Left forelimb (tissue), 1 donor: ENCODE data around the gene GALR2.
"Not testable (repeated sequence)": the region's sequence is repeated elsewhere in the genome, so short reads cannot be mapped to it uniquely, and the experiment has no call there.

Source experiments
- DNase-seq: peaks from one replicate; pipeline ENCODE4 v3.0.0-alpha.2; 2018; ENCODE audit warnings: low spot score

Gene GALR2

DNA sequence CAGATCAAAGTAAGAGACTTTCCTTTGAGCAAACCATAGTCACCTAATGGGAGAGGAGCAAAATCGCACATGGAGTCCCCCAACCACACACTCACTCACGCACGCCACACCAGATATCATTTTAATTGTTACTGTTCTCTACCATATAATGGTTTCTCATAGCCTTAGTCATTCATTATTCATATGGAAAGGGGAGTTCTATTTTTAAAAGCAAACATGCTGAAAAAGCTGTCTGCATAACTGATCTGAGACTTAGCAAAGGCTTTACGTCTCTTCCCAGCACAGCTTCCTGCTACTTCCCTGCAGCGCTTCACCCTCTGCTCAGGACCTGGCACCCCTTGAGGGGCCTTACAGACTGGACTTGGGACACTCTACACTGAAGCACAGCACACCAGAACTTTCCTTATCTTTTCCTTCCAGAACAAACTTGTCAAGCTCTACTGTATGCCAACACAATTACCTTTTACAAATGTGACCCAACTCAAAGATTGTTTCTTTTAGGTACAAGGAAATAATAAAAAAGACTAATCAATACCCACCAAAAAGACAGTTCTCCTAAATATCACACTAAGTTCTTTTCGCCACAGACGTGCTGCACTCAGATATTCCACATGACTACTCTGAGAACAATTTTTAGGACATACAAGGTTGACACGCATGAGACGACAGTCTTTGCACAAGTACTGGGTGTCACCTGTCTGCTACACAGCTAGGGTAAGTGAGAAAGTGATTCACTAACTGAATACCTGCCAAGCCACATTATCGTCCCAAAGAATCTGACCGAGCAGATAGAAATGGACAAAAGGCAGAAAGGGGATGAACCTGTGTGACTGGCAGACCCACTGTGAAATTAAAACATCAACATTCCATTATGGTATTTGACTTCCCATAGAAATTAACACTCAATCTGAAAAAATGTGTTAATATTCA, 23.8 kb upstream of the GALR2 start:
- DNase-seq: no peak

DNA sequence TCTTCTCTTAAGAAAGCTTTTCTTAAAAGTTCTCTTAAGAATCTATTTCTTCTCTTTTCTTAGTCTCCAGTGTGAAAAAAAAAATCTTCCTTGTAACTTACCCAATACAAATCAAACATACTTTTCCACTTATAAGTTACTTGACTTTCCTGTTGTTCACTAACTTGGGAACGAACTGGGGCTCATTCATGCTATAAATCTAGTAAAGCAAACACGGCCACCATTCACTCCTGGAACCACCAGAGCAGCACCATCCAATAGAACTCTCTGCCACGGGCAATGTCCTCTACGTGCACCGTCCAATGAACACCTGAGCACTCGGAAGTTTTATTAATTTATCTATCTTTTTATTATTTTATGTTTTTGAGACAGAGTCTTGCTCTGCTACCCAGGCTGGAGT, 23.0 kb upstream of the GALR2 start:
- no peak for DNase-seq

DNA sequence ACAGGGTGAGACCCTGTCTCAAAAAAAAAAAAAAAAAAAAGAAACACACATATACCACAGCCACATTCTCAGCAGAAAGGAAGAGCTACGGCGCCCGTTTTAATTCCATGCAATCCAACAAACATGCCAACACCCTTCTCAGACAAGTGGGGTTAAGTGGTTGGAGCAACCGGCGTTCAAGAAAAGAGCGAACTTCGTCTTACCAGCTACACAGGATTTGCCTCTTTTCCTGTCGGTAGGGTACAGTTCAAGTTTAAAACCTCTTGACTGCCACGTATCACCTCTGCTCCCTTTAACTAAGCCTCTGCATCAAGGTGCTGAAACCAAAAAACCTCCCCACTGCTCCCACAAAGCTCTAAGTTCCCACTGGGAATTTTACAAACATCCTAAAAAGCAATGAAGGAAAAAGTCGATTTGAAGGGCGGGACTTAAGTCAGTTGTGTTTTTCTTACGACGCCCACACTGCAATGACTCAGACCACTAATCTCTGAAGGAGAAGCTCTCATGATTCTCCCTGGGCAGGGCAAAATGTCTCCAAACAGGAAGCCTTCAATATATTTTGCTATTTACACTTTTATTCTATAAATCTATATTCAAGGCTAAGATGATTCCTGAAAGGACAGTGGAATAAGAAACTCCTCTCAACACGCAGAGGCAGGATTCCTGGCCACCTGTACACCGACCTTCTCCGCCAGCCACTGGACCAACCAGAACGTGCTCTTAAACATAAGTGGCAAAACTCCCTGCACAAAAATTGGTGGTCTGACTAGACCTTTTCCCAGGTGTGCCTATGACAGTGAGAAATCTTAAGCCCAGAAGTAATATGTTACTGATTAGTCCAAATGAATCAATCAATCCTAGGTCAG, 21.1 kb upstream of the GALR2 start:
- no peak for DNase-seq

DNA sequence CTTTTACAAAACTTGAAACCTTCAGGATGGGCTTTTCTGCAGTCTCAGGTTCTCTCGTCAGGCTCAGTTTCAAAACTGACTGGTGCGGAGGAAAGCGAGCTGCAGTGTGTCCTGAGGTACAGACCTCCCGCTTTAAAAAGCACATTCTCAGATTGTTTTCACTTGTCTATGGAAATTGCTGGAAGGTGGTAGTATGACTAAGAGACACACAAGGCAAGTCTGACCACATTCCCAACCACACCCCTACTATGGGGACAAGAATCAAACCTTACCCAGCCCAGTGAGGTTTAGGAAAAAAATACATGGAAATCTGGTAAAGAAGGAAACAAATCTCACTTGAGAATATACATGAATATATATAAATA, 20.5 kb upstream of the GALR2 start:
- no peak for DNase-seq

DNA sequence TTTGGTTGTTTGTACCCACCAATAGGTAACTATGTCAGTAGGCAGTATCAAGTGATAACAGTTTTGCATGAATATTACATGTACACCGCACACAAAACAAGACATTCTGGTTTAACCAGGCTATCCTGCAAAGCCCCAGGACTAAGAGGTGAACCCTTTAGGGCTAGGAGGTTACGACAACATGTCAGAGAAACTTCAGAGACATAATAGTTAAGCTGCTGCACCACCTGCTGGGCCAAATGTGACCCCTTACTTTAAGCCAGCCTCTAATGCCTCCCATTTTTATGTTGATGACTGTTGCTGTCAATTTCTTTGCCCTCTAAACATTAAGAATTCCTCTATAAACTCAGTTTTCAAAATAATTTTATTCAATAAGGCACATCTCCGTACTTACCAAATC, 17.7 kb upstream of the GALR2 start:
- no peak for DNase-seq

DNA sequence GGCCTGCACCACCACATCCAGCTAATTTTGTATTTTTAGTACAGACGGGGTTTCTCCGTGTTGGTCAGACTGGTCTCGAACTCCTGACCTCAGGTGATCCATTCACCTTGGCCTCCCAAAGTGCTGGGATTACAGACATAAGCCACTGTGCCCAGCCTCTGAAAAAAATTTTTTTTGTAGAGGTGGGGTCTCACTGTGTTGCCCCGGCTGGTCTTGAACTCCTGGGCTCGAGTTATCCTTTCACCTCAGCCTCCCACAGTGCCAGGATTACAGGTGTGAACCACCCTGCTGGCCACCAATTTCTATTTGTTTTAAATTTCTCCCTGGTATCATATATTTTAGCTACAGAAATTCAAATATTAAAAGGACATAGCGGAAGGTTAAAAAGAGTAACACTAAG, 16.3 kb upstream of the GALR2 start:
- DNase-seq: not testable (repeated sequence)

DNA sequence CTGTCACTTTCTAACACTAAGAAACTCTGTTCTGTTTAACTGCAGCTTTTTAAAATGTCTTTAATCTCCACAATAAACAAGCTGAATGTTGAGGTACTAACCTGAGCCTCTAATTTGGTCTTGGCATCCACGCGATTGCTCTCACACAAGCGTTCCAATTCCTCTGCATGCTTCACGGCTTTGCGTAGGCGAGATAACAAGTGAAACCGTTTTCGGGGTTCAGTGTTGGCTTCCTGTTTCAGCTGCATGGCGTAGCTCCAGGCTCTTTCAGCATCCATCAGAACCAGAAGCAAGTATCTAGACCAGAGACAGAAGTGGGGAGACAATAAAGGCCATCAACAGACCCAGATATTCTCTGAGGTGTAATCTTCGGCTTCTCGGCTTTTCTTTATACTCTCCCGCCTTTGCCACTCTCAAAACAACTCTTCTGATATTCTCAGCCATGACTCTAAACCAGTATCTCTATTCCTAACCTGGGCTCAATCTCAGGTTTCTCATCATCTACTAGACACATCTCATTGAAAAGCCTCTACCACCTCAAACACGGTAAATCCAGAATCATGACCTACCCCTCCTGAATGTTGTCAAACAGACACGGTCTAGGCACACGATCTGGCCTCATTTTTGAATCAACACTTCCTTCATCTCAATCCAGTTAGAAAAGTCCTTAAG, 10.6 kb upstream of the GALR2 start:
- DNase-seq: no peak

DNA sequence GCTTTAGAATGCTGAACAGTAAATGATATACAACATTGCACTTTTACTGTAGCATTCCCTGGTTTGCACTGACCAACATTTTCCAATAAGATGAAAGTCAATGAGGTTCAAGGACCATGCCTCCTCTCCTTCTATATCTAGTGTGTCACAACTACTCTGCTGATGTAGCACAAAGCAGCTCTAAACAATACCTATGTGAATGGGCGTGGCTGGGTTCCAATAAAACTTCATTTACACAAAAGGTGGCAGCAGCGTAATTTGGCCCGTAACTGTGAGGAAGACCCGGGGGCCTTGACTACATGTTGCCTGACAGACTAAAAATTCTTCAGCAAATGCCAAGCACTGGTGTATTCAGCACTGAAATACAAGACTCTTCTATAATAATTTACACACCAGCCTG, 8.8 kb upstream of the GALR2 start:
- DNase-seq: no peak

DNA sequence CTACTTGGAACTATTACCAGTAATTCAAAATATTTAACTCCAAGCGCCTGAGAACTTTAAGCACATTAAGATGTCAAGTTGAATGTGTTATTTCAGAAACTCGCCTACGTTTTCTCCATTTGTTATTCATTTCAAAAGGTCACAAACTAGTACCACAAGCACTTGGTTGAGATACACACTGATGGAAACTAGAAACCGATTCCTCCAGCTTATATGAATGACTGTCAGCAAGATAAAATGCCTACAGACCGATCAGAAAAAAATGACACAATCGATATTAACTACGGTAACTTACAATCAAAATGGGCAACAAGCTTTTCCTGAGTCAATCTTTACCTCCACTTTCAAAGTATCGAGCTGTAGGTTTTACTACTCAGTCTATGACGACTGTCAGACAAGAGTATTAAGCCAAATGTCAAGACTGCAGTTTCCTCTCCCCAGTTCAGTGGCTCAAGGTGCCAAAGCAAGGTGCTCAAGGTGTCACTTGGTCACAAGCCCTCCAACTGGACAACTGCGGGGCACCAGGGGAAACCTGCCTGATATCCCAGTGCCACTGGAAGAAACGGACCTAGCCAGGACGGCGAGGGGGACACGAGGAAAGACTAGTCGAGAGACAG, 2.9 kb upstream of the GALR2 start:
- DNase-seq: no peak

DNA sequence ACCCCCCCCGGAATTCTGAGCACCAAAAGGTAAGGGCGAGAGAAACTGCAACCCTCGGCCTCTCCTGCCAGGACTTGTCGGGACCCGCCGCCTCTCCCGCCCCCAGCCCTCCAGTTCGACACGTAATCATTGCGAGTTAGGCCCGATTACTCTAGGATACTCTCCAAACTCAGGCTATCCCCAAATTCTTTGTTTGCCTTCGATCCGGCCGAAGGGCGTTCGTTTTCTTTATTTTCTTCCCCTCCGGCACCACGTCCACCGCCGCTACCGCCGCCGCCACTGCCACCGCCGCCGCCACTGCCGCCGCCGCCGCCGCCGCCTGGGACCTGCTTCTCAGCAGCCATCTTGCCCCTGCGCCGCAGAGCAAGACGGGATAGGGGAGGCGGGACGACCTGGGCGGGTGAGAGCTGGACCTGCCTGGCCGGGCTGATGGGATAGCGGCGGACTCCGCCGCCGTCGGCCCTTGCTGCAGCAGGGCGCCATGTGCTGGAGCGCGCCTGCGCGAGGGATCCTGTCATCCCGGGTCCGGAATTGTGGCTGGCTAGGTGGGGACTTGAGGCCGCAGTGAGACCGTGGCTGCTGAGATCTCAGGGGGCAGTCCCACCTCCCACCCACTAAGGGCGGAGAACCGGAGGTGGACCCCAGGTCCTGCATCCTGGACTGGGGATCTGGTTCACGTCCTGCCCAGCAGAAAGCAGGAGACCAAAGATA, 2.3 kb upstream of the GALR2 start, which contains the start of gene SRP68:
SRP68 (minus strand) TSS at position 370 of the 711 bp plus-strand sequence; CDS start at position 344, 26 bp downstream.
- peak; percentile 94 for DNase-seq

DNA sequence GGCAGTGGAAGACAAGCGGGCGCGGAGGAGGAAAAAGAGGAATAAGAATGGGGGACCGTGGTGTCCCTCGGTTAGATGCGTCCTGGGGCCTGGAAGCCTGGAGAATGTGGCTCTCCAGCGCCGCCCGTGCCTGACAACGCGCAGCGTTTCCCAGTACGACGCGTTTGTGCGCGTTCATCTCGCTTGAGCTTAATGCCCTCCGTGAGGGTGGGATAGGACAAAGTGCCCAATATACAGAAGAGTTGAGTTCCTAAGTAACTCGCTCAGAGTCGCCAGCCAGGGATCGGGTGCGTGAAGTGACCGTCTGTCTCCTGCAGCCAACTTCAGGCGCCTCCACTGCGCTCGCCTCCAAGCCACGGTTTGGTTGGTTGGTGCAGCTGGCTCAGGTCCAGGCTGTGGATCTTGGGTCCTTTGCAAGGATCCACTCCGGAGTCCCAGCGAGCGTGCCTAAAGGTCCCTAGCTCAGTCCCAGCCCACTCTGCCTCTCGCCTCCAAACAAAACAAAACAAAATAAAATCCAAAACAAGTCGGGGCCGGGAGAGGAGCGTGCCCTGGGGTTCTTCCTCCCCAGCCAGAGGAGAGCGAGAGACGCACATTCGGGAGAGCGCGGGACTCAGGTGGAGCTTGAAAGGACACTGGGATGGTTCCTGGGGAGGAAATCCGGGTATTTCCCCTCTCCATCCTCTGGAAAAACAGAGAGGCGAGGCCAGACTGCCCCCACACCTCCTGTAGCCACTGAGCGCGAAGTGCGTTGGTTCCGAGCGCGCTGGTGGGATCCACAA, 974 bp downstream of the GALR2 start:
- DNase-seq: no peak

DNA sequence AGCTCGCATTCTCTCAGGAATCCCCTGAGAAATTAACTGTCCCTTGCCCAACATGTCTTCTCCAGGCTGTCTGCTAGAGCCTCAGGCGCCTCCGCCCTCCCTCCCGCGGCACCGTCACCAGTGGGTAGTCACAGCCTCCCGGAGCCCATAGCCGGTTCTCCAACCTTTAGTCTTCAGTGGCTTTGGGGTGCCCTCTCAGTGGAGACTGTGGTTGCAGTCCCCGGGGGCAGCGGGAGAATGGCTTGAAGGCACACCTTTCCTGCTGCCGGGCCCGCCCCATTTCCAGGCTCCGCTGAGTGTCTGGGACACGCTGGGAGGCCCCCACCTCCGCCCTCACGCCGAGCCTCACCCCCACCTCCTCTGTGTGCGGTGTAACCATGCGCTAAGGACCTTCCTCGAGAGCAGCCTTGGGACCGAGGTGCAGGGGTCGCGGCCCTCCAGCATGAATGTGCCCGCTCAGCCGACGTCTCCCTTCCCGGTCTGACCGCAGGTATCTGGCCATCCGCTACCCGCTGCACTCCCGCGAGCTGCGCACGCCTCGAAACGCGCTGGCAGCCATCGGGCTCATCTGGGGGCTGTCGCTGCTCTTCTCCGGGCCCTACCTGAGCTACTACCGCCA, 1.7 kb downstream of the GALR2 start:
- no peak for DNase-seq

DNA sequence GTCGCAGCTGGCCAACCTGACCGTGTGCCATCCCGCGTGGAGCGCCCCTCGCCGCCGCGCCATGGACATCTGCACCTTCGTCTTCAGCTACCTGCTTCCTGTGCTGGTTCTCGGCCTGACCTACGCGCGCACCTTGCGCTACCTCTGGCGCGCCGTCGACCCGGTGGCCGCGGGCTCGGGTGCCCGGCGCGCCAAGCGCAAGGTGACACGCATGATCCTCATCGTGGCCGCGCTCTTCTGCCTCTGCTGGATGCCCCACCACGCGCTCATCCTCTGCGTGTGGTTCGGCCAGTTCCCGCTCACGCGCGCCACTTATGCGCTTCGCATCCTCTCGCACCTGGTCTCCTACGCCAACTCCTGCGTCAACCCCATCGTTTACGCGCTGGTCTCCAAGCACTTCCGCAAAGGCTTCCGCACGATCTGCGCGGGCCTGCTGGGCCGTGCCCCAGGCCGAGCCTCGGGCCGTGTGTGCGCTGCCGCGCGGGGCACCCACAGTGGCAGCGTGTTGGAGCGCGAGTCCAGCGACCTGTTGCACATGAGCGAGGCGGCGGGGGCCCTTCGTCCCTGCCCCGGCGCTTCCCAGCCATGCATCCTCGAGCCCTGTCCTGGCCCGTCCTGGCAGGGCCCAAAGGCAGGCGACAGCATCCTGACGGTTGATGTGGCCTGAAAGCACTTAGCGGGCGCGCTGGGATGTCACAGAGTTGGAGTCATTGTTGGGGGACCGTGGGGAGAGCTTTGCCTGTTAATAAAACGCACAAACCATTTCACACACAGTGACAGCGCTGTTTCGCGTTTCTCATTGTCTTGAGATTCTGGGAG, 2.4 kb downstream of the GALR2 start:
- DNase-seq: no peak

DNA sequence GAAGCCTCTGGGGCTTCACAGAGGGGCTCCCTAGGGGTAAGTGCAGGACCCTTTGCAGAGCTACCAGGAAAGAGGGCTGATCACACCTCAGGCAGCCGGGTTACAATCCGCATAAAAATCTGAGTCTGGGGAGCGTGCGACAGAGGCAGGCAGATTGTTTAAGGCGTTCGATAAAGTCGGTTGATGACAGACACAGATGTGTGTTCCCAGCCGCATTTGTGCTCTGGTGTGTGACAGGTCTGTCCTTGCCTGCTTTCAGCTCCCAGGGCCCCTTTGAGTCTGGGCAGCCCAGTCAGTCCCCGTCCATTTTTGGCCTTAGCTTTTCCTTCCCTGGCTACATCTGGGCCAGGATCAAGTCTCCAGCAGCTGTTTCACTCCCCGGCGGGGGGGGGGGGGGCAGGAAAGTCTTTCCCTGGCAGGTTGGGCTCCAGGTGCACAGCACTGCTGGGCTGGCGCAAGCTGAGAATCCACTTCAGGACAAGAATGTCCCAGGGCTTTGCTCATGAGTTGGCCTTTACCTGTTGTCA, 3.1 kb downstream of the GALR2 start:
- DNase-seq: no peak

DNA sequence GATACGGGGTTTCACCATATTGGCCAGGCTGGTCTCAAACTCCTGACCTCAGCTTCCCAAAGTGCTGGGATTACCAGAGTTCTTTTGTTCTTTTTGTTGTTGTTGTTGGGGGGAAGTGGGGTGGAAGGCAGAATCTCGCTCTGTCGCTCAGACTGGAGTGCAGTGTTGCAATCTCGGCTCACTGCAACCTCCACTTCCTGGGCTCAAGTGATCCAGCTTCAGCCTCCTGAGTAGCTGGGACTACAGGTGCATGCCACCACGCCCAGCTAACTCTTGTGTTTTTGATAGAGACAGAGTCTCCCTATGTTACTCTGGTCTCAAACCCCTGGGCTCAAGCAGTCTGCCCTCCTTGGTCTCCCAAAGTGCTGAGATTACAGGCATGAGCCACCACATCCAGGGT, 3.8 kb downstream of the GALR2 start:
- DNase-seq: peak; percentile 64

DNA sequence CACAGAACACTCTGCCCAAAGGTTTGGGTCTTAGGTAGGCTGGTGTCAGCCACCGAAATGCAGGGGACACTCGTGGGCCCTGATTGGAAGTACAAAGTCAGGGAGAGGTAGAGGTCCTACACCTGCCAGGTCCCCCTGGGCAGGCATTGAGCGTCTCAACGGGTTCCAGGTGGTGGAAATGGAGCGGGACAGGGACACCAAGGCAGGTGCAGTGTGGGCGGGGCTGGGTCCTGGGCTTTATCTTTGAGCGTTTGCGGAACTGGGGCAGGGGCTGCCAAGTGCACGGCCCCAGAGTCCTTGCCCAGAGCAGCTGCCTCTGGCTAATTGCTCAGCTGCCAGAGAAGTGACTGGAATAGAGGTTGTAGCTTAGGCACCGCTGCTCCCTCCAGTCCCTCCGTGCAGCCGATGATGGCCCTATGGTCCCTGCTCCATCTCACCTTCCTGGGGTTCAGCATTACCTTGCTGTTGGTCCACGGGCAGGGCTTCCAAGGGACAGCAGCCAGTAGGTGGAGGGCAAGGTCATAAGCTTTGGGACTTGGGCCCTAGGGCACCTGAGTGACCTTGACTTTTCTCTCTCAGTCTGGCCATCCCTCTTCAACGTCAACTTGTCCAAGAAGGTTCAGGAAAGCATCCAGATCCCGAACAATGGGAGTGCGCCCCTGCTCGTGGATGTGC, 4.4 kb downstream of the GALR2 start, which contains the start of gene ZACN:
ZACN (plus strand) TSS at position 323 of the 675 bp plus-strand sequence; CDS start at position 406, 83 bp downstream.
- DNase-seq: peak; percentile 67

DNA sequence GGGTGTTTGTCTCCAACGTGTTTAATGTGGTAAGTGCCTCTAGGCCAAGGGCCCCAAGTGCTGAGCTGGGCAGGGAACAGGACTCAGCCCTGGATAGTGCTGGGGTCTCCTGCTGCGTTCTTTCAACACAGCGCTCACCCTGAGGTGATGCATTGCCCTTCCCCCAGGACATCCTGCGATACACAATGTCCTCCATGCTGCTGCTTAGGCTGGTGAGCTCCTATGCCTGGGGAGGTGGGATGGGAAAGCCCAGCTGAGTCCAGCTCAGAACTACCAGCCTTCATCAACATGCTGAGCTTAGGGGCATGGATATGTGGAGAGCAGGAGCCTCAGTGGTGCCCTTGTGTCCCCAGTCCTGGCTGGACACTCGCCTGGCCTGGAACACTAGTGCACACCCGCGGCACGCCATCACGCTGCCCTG, 5.0 kb downstream of the GALR2 start:
- no peak for DNase-seq
